ENCODE results near the gene AP2A2. TPM values are rescaled to one million over a fixed set of nuclear protein-coding genes. Genes with fewer than 3 reads are reported as not detected.
"Not testable (repeated sequence)": the region's sequence is repeated elsewhere in the genome, so short reads cannot be mapped to it uniquely, and the experiment has no call there.

Gene AP2A2
- total RNA-seq, 4 donors from 2014 or later = 70.5 to 130 (median 102) TPM

- Histone ChIP-seq H3K4me1 (peaks cover 11 to 19% (median 15%) of the 10 kb centered on the region in 4 donors), H3K27ac (no peak overlapping the region), H3K9me3 (no peaks in the 10 kb centered on the region), H3K27me3 (no peaks in the 10 kb centered on the region), H3K36me3 (peaks cover 0 to 8% (median 3%) of the 10 kb centered on the region in 4 donors), H3K4me3 (no peak overlapping the region)
- 91 to 100% methylated on average over 4 to 10 of the region's 10 CpGs for WGBS, 2 donors (ENCODE audit: low coverage in 1 of 2)
- intact Hi-C loops (cut with DNase I; ENCODE audit: low total_unique reads) = no loop called here
- no peak for TF ChIP-seq CTCF (IDR thresholded peaks at IDR 0.05)
- no peak for TF ChIP-seq EP300 (IDR thresholded peaks at IDR 0.05; ENCODE audit: low read depth)
- TF ChIP-seq POLR2AphosphoS5 (IDR thresholded peaks at IDR 0.05) = no peak
- no peak for TF ChIP-seq POLR2A (IDR thresholded peaks at IDR 0.05)
- in situ Hi-C loops (cut with MboI; ENCODE audit: low pct_ligation_motif_present in 1 of 4, low pct_unique_long_range_greater_than_20kb in 1 of 4, low sequenced_read_pairs in 3 of 4) = no loop called here
- DNase-seq = no peak
Observed at GRCh38 chr11:959608-960007, 33.9 kb downstream of the AP2A2 start.

GRCh38 chr11:961310-961920 is 35.7 kb downstream of the AP2A2 start:
- 90 to 94% methylated on average over 15 to 18 of the region's 18 CpGs for WGBS, 2 donors (ENCODE audit: low coverage in 1 of 2)
- intact Hi-C loops (cut with DNase I; ENCODE audit: low total_unique reads); H3K9me3 ChIP-seq; H3K36me3 ChIP-seq; H3K27me3 ChIP-seq; H3K4me1 ChIP-seq; in situ Hi-C loops (cut with MboI; ENCODE audit: low pct_ligation_motif_present in 1 of 4, low pct_unique_long_range_greater_than_20kb in 1 of 4, low sequenced_read_pairs in 3 of 4); H3K4me3 ChIP-seq; H3K27ac ChIP-seq; DNase-seq: not testable (repeated sequence)

DNA sequence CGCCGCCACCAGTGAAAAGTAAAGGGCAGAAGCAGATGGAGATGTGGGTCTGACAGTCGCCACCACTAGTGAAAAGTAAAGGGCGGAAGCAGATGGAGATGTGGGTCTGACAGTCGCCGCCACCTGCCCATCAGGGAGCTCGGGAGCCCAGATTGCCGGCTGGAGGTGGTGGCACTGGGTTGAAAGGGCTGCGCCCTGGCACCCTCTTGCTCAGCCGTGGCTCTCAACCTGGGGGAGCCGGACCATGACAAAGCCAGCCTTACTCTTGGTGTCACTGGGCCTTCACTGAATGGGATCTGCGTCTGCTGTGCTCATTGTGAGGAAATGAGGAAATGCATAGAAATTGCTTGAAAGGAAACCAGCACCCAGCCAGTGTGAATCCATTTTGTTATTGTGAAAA is 36.3 kb downstream of the AP2A2 start:
- in situ Hi-C loops (cut with MboI; ENCODE audit: low pct_ligation_motif_present in 1 of 4, low pct_unique_long_range_greater_than_20kb in 1 of 4, low sequenced_read_pairs in 3 of 4) (no loop called here), intact Hi-C loops (cut with DNase I; ENCODE audit: low total_unique reads) (no loop called here)
- no peaks in the 10 kb centered on the region for H3K9me3 ChIP-seq
- H3K27me3 ChIP-seq = no peaks in the 10 kb centered on the region
- H3K36me3 ChIP-seq = peaks cover 0 to 9% (median 3%) of the 10 kb centered on the region in 4 donors
- TF ChIP-seq POLR2AphosphoS5 (IDR thresholded peaks at IDR 0.05) = no peak
- no peak for TF ChIP-seq EP300 (IDR thresholded peaks at IDR 0.05; ENCODE audit: low read depth)
- TF ChIP-seq POLR2A (IDR thresholded peaks at IDR 0.05) = no peak
- no peak for TF ChIP-seq CTCF (IDR thresholded peaks at IDR 0.05)
- DNase-seq = no peak
- 81 to 94% methylated on average over 9 to 12 of the region's 12 CpGs for WGBS, 2 donors (ENCODE audit: low coverage in 1 of 2)
- peaks cover 0 to 6% (median 0%) of the 10 kb centered on the region in 4 donors for H3K4me1 ChIP-seq
- no peak overlapping the region for H3K4me3 ChIP-seq
- H3K27ac ChIP-seq = no peak overlapping the region

DNA sequence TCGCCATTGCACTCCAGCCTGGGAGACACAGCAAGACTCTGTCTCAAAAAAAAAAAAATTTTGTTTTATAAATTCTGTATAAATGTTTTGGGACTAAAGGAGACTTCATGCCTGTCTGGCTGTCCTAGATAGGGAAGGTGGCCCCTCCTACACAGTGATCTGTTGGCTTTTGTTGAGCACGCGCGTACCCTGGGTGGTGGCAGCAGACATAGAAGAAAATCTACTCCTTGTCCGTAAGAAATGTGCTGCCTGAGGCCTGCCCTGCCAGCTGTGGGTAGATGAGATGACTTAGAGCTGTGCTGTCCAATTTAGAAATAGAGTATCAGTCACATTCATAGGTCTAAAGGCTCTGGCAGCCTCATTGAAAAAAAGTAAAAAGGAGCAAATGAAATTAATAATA is 37.0 kb downstream of the AP2A2 start:
- Histone ChIP-seq H3K9me3 (no peaks in the 10 kb centered on the region), H3K27ac (no peak overlapping the region), H3K4me1 (peaks cover 0 to 6% (median 0%) of the 10 kb centered on the region in 4 donors), H3K27me3 (no peaks in the 10 kb centered on the region), H3K36me3 (peaks cover 0 to 9% (median 3%) of the 10 kb centered on the region in 4 donors), H3K4me3 (no peak overlapping the region)
- 94 to 98% methylated on average over 5 of the region's 5 CpGs for WGBS, 2 donors (ENCODE audit: low coverage in 1 of 2)
- TF ChIP-seq POLR2AphosphoS5 (IDR thresholded peaks at IDR 0.05) (no peak), POLR2A (IDR thresholded peaks at IDR 0.05) (no peak), EP300 (IDR thresholded peaks at IDR 0.05; ENCODE audit: low read depth) (no peak), CTCF (IDR thresholded peaks at IDR 0.05) (no peak)
- intact Hi-C loops (cut with DNase I; ENCODE audit: low total_unique reads) (no loop called here), in situ Hi-C loops (cut with MboI; ENCODE audit: low pct_ligation_motif_present in 1 of 4, low pct_unique_long_range_greater_than_20kb in 1 of 4, low sequenced_read_pairs in 3 of 4) (no loop called here)
- no peak for DNase-seq

DNA sequence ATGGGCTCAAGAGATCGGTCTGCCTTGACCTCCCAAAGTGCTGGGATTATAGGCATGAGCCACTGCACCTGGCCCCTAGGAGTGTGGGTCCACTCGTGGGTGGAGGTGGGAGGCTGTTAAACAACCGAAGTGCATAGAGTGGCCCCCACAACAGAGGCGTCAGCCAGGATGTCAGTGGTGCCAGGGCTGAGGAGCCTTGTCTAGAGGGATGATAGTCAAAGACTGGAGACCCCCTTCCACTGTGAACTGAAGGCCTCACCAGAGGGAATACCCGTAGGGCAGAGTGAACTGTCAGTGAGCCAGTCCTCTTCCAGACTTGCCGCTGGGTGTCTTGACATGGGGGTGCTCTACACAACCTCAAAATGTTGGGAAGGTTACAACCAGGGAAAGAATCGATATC is 38.2 kb downstream of the AP2A2 start:
- Histone ChIP-seq H3K4me3 (no peak overlapping the region), H3K27me3 (no peaks in the 10 kb centered on the region), H3K9me3 (no peaks in the 10 kb centered on the region), H3K4me1 (peaks cover 0 to 6% (median 0%) of the 10 kb centered on the region in 4 donors), H3K36me3 (peaks cover 0 to 9% (median 3%) of the 10 kb centered on the region in 4 donors), H3K27ac (no peak overlapping the region)
- intact Hi-C loops (cut with DNase I; ENCODE audit: low total_unique reads) (no loop called here), in situ Hi-C loops (cut with MboI; ENCODE audit: low pct_ligation_motif_present in 1 of 4, low pct_unique_long_range_greater_than_20kb in 1 of 4, low sequenced_read_pairs in 3 of 4) (no loop called here)
- no peak for TF ChIP-seq POLR2AphosphoS5 (IDR thresholded peaks at IDR 0.05)
- no peak for TF ChIP-seq POLR2A (IDR thresholded peaks at IDR 0.05)
- no peak for TF ChIP-seq CTCF (IDR thresholded peaks at IDR 0.05)
- no peak for TF ChIP-seq EP300 (IDR thresholded peaks at IDR 0.05; ENCODE audit: low read depth)
- DNase-seq = no peak
- 97 to 100% methylated on average over 3 to 7 of the region's 7 CpGs for WGBS, 2 donors (ENCODE audit: low coverage in 1 of 2)
